GM12891 (cell line): ENCODE results near the gene ADRB1. TPM values are rescaled to one million over a fixed set of nuclear protein-coding genes. Genes with fewer than 3 reads are reported as not detected.

Experiments
- DNase-seq: peaks from one replicate; pipeline ENCODE4 v3.0.0; 2011; ENCODE audit warnings: low spot score; ENCODE audit not compliant: insufficient read length
- FAIRE-seq: peaks from 2 replicates; lab custom pipeline; 2011; peaks lifted over from hg19 to GRCh38; lab: Jason Lieb, UNC
- PAX5 ChIP-seq: IDR thresholded peaks from 2 replicates; pipeline ENCODE4 v1.6.1; 2011; ENCODE audit warnings: low read length, moderate library complexity, mild to moderate bottlenecking; ENCODE audit not compliant: insufficient read depth, severe bottlenecking
- POLR2A ChIP-seq: IDR thresholded peaks from 2 replicates; pipeline ENCODE4 v1.6.1; 2011; ENCODE audit warnings: low read depth, low read length, control low read depth
- POLR2AphosphoS5 ChIP-seq: IDR thresholded peaks from 2 replicates; pipeline ENCODE4 v1.6.1; 2011; ENCODE audit warnings: low read depth, low read length, control low read depth
- POU2F2 ChIP-seq: IDR thresholded peaks from 2 replicates; pipeline ENCODE4 v1.6.1; 2011; ENCODE audit warnings: low read depth, mild to moderate bottlenecking, control low read depth, low read length, moderate library complexity
- SPI1 ChIP-seq: IDR thresholded peaks from 2 replicates; pipeline ENCODE4 v1.6.1; 2011; ENCODE audit warnings: low read depth, low read length, control low read depth
- TAF1 ChIP-seq: IDR thresholded peaks from 2 replicates; pipeline ENCODE4 v1.6.1; 2011; ENCODE audit warnings: low read depth, low read length, control low read depth
- polyA plus RNA-seq: library from polyadenylated mRNA; unstranded; fragments of >200 nt; gene quantifications from one replicate; pipeline ENCODE4 v1.2.1, GENCODE V29; 2012; ENCODE audit warnings: low read depth, missing spikeins, inconsistent platforms; ENCODE audit not compliant: missing spikeins

The ADRB1 gene
- 2.6 TPM for polyA plus RNA-seq

- FAIRE-seq (no peak), DNase-seq (peak; percentile 75)
- TF ChIP-seq POLR2AphosphoS5 (0 out of 2 replicates have a peak, but pooled peaks have one; percentile 9), SPI1 (no peak), POU2F2 (0 out of 2 replicates have a peak, but pooled peaks have one; percentile 7), TAF1 (0 out of 2 replicates have a peak, but pooled peaks have one; percentile 42), POLR2A (peak; percentile 10), PAX5 (no peak)
Measured at GRCh38 chr10:114043532-114044246, at the start of gene ADRB1. Gene ADRB1, plus strand, starts transcription at chr10:114043866. Its CDS starts 267 bp downstream, at chr10:114044133.

- DNase-seq = no peak
- TF ChIP-seq SPI1 (no peak), TAF1 (no peak), POLR2A (no peak), POLR2AphosphoS5 (no peak), POU2F2 (no peak), PAX5 (no peak)
- peak; percentile 13 for FAIRE-seq
Measured at GRCh38 chr10:113995201-113995600, 48.5 kb upstream of the ADRB1 start.

GRCh38 chr10:113997428-113997827 is 46.2 kb upstream of the ADRB1 start:
- TF ChIP-seq POU2F2 = no peak
- no peak for TF ChIP-seq TAF1
- TF ChIP-seq SPI1 = no peak
- TF ChIP-seq POLR2A = no peak
- no peak for TF ChIP-seq PAX5
- TF ChIP-seq POLR2AphosphoS5 = no peak
- DNase-seq = no peak
- no peak for FAIRE-seq

GRCh38 chr10:113999531-113999930 is 44.1 kb upstream of the ADRB1 start:
- FAIRE-seq (peak; percentile 28), DNase-seq (no peak)
- TF ChIP-seq POLR2AphosphoS5 = no peak

- DNase-seq = no peak
- no peak for FAIRE-seq
- TF ChIP-seq PAX5 (no peak), POLR2AphosphoS5 (no peak), TAF1 (no peak), SPI1 (no peak), POLR2A (no peak), POU2F2 (no peak)
Measured at GRCh38 chr10:114000457-114001010, 43.1 kb upstream of the ADRB1 start.

- DNase-seq (no peak), FAIRE-seq (no peak)
Measured at GRCh38 chr10:114002422-114002821, 41.2 kb upstream of the ADRB1 start.

GRCh38 chr10:114003161-114003941 is 40.3 kb upstream of the ADRB1 start:
- FAIRE-seq (no peak), DNase-seq (no peak)
- TF ChIP-seq TAF1 (no peak), PAX5 (no peak), SPI1 (no peak), POU2F2 (no peak), POLR2AphosphoS5 (no peak), POLR2A (no peak)

More at GRCh38 chr10:114002422-114002821, 41.2 kb upstream of the ADRB1 start:
- no peak for TF ChIP-seq PAX5

GRCh38 chr10:114009281-114009996 is 34.2 kb upstream of the ADRB1 start:
- FAIRE-seq (no peak), DNase-seq (no peak)
- TF ChIP-seq POLR2A (no peak), POU2F2 (no peak), POLR2AphosphoS5 (no peak), PAX5 (no peak), SPI1 (no peak), TAF1 (no peak)

GRCh38 chr10:114010316-114010715 is 33.4 kb upstream of the ADRB1 start:
- no peak for TF ChIP-seq SPI1
- no peak for TF ChIP-seq POLR2A
- no peak for TF ChIP-seq POLR2AphosphoS5
- TF ChIP-seq PAX5 = no peak
- no peak for TF ChIP-seq POU2F2
- no peak for TF ChIP-seq TAF1
- peak; percentile 75 for FAIRE-seq

More at GRCh38 chr10:114010316-114010715, 33.4 kb upstream of the ADRB1 start:
- DNase-seq = no peak
